Activated naive CD4-positive, alpha-beta T cell treated with anti-CD3 and anti-CD28 coated beads, Interleukin-2, amount 50 U/mL, for 72 hours (primary cell): ENCODE measurements around the gene MVD. TPM values are rescaled to one million over a fixed set of nuclear protein-coding genes. Genes with fewer than 3 reads are reported as not detected.

Source experiments
- ATAC-seq, 2 donors: fragments of 150-1000 bp; cut with Tn5 transposase; 2 replicates each; pipeline ENCODE4 v1.10.0; 2021; ENCODE audit warnings: mild to moderate bottlenecking in 2 of 2, moderate library complexity in 2 of 2
- DNase-seq, 2 donors: peaks; one replicate each; pipeline ENCODE4 v3.0.0; 2021 to 2022; ENCODE audit warnings: low spot score in 2 of 2
- H3K27ac Mint-ChIP-seq, 2 donors: one replicate each; pipeline ENCODE4 v1.8.0; 2022; ENCODE audit warnings: mild to moderate bottlenecking in 2 of 2, mixed read lengths in 2 of 2
- H3K36me3 Mint-ChIP-seq, 2 donors: one replicate each; pipeline ENCODE4 v1.8.0; 2022; ENCODE audit warnings: mixed read lengths in 2 of 2
- H3K9me3 Mint-ChIP-seq, 2 donors: one replicate each; pipeline ENCODE4 v1.8.0; 2022; ENCODE audit warnings: mixed read lengths in 2 of 2
- total RNA-seq, 2 donors: library from RNA; stranded (reverse); gene quantifications; one replicate each; pipeline ENCODE4 v1.2.3, GENCODE V29; 2022

MVD gene
- total RNA-seq, 2 donors from 2014 or later, result 91.6 to 96.1 TPM

- Mint-ChIP-seq H3K36me3 (peaks cover 0 to 7% of the 10 kb centered on the region in 2 donors), H3K27ac (no peak overlapping the region), H3K9me3 (no peaks in the 10 kb centered on the region)
- DNase-seq (no peak), ATAC-seq (no peak)
Measured at GRCh38 chr16:88642881-88643643, 19.8 kb downstream of the MVD start.

- Mint-ChIP-seq H3K27ac (no peak overlapping the region), H3K36me3 (peaks cover 0 to 7% of the 10 kb centered on the region in 2 donors), H3K9me3 (no peaks in the 10 kb centered on the region)
- ATAC-seq (no peak), DNase-seq (no peak)
Measured at GRCh38 chr16:88640498-88641247, 22.2 kb downstream of the MVD start.

- Mint-ChIP-seq H3K9me3 (no peaks in the 10 kb centered on the region), H3K36me3 (peaks cover 0 to 7% of the 10 kb centered on the region in 2 donors), H3K27ac (peak overlapping the region in 1 of 2 donors; percentile 79)
- no peak for DNase-seq
- no peak for ATAC-seq
Measured at GRCh38 chr16:88640039-88640495, 22.8 kb downstream of the MVD start.

- ATAC-seq, result peak in 1 of 2 donors; percentile 9
- no peak for DNase-seq
- no peaks in the 10 kb centered on the region for H3K9me3 Mint-ChIP-seq
- H3K27ac Mint-ChIP-seq, result no peak overlapping the region
- H3K36me3 Mint-ChIP-seq, result peaks cover 0 to 7% of the 10 kb centered on the region in 2 donors
Measured at GRCh38 chr16:88639231-88640038, 23.5 kb downstream of the MVD start.

GRCh38 chr16:88638323-88639230 is 24.3 kb downstream of the MVD start, which contains the start of gene IL17C:
TSS of gene IL17C (plus strand) at chr16:88638572. CDS start at chr16:88638642, 70 bp downstream.
- Mint-ChIP-seq H3K9me3 (no peaks in the 10 kb centered on the region), H3K36me3 (peaks cover 0 to 7% of the 10 kb centered on the region in 2 donors), H3K27ac (no peak within 1 kb of the TSS)
- DNase-seq (no peak), ATAC-seq (no peak)

- DNase-seq (no peak), ATAC-seq (no peak)
- Mint-ChIP-seq H3K9me3 (no peaks in the 10 kb centered on the region), H3K36me3 (no peaks in the 10 kb centered on the region), H3K27ac (no peak overlapping the region)
Measured at GRCh38 chr16:88636488-88637265, 26.2 kb downstream of the MVD start.

- H3K9me3 Mint-ChIP-seq, result no peaks in the 10 kb centered on the region
- ATAC-seq (no peak), DNase-seq (no peak)
- no peaks in the 10 kb centered on the region for H3K36me3 Mint-ChIP-seq
- peak overlapping the region in 1 of 2 donors; percentile 44 for H3K27ac Mint-ChIP-seq
Measured at GRCh38 chr16:88635671-88636319, 27.1 kb downstream of the MVD start.

- DNase-seq, result no peak
- ATAC-seq, result no peak
- no peak overlapping the region for H3K27ac Mint-ChIP-seq
- H3K36me3 Mint-ChIP-seq, result no peaks in the 10 kb centered on the region
- no peaks in the 10 kb centered on the region for H3K9me3 Mint-ChIP-seq
Measured at GRCh38 chr16:88634994-88635670, 27.8 kb downstream of the MVD start.

- ATAC-seq (peak; percentile 40 to 71), DNase-seq (peak; percentile 53 to 78)
- H3K27ac Mint-ChIP-seq, result no peak overlapping the region
- no peaks in the 10 kb centered on the region for H3K9me3 Mint-ChIP-seq
- no peaks in the 10 kb centered on the region for H3K36me3 Mint-ChIP-seq
Measured at GRCh38 chr16:88634141-88634993, 28.5 kb downstream of the MVD start.

GRCh38 chr16:88633684-88634140 is 29.2 kb downstream of the MVD start:
- no peak overlapping the region for H3K27ac Mint-ChIP-seq

GRCh38 chr16:88632587-88632930 is 30.3 kb downstream of the MVD start:
- ATAC-seq (no peak), DNase-seq (no peak)
- H3K36me3 Mint-ChIP-seq, result peaks cover 0 to 2% of the 10 kb centered on the region in 2 donors
- no peaks in the 10 kb centered on the region for H3K9me3 Mint-ChIP-seq
- peak overlapping the region in 1 of 2 donors; percentile 14 for H3K27ac Mint-ChIP-seq

More at GRCh38 chr16:88633684-88634140, 29.2 kb downstream of the MVD start:
- no peaks in the 10 kb centered on the region for H3K36me3 Mint-ChIP-seq
- no peaks in the 10 kb centered on the region for H3K9me3 Mint-ChIP-seq
- ATAC-seq, result peak; percentile 46 to 62
- peak in 1 of 2 donors; percentile 43 for DNase-seq

GRCh38 chr16:88631920-88632586 is 30.8 kb downstream of the MVD start:
- ATAC-seq, result no peak
- Mint-ChIP-seq H3K27ac (no peak overlapping the region), H3K36me3 (peaks cover 0 to 7% of the 10 kb centered on the region in 2 donors), H3K9me3 (no peaks in the 10 kb centered on the region)
- DNase-seq, result no peak

GRCh38 chr16:88631384-88631783 is 31.5 kb downstream of the MVD start:
- peaks cover 0 to 7% of the 10 kb centered on the region in 2 donors for H3K36me3 Mint-ChIP-seq
- no peak overlapping the region for H3K27ac Mint-ChIP-seq
- ATAC-seq (no peak), DNase-seq (no peak)
- H3K9me3 Mint-ChIP-seq, result no peaks in the 10 kb centered on the region
